ENCODE data around the gene FMO5.

Gene FMO5

GRCh38 chr1:147172168-147173016, 52.7 kb downstream of the FMO5 start, which contains the start of gene PRKAB2 (continued):
- TF ChIP-seq OSR2 (tag by site-specific recombination; IDR thresholded peaks at IDR 0.05): no peak
- TF ChIP-seq SP3 (tag by site-specific recombination; IDR thresholded peaks at IDR 0.05): peak; percentile 83
- peak; percentile 59 for TF ChIP-seq ZNF510 (tag by site-specific recombination; IDR thresholded peaks at IDR 0.05; ENCODE audit: insufficient replicate concordance)
- peak; percentile 91 for TF ChIP-seq YY1 (tag by site-specific recombination; IDR thresholded peaks at IDR 0.05)
- no peak for TF ChIP-seq OVOL3 (tag by site-specific recombination; IDR thresholded peaks at IDR 0.05)
- peak; percentile 83 for TF ChIP-seq ZEB2 (tag by site-specific recombination; IDR thresholded peaks at IDR 0.05)
- TF ChIP-seq ZSCAN23 (tag by site-specific recombination; IDR thresholded peaks at IDR 0.05): peak; percentile 15; the same call in 1 of the 2 replicates
- TF ChIP-seq ZIC2 (tag by site-specific recombination; IDR thresholded peaks at IDR 0.05): peak; percentile 84
- TF ChIP-seq ZNF837 (tag by site-specific recombination; IDR thresholded peaks at IDR 0.05): no peak
- TF ChIP-seq ZNF48 (tag by site-specific recombination; IDR thresholded peaks at IDR 0.05): no peak
- peak; percentile 72; the same call in 1 of the 2 replicates for TF ChIP-seq ZNF174 (tag by site-specific recombination; IDR thresholded peaks at IDR 0.05)
- TF ChIP-seq, protein P1, sequence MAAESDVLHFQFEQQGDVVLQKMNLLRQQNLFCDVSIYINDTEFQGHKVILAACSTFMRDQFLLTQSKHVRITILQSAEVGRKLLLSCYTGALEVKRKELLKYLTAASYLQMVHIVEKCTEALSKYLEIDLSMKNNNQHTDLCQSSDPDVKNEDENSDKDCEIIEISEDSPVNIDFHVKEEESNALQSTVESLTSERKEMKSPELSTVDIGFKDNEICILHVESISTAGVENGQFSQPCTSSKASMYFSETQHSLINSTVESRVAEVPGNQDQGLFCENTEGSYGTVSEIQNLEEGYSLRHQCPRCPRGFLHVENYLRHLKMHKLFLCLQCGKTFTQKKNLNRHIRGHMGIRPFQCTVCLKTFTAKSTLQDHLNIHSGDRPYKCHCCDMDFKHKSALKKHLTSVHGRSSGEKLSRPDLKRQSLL (tag by site-specific recombination; IDR thresholded peaks at IDR 0.05): peak; percentile 37; the same call in 1 of the 2 replicates
- peak; percentile 21; the same call in 1 of the 2 replicates for TF ChIP-seq ZBTB7A (tag by site-specific recombination; IDR thresholded peaks at IDR 0.05; ENCODE audit: low read depth)
- no peak for TF ChIP-seq ZNF777 (tag by site-specific recombination; IDR thresholded peaks at IDR 0.05; ENCODE audit: borderline replicate concordance)
- TF ChIP-seq, protein P2, sequence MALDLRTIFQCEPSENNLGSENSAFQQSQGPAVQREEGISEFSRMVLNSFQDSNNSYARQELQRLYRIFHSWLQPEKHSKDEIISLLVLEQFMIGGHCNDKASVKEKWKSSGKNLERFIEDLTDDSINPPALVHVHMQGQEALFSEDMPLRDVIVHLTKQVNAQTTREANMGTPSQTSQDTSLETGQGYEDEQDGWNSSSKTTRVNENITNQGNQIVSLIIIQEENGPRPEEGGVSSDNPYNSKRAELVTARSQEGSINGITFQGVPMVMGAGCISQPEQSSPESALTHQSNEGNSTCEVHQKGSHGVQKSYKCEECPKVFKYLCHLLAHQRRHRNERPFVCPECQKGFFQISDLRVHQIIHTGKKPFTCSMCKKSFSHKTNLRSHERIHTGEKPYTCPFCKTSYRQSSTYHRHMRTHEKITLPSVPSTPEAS (tag by site-specific recombination; IDR thresholded peaks at IDR 0.05): no peak
- peak; percentile 73 for TF ChIP-seq SP2 (tag by site-specific recombination; IDR thresholded peaks at IDR 0.05)
- TF ChIP-seq REPIN1 (tag by site-specific recombination; IDR thresholded peaks at IDR 0.05; ENCODE audit: low read depth): no peak; the same call in 1 of the 2 replicates
- TF ChIP-seq ZNF248 (tag by site-specific recombination; IDR thresholded peaks at IDR 0.05): no peak
- peak; percentile 44; the same call in 1 of the 2 replicates for TF ChIP-seq ZNF423 (tag by site-specific recombination; IDR thresholded peaks at IDR 0.05)
- TF ChIP-seq WT1 (tag by site-specific recombination; IDR thresholded peaks at IDR 0.05): no peak
- TF ChIP-seq, protein P3, sequence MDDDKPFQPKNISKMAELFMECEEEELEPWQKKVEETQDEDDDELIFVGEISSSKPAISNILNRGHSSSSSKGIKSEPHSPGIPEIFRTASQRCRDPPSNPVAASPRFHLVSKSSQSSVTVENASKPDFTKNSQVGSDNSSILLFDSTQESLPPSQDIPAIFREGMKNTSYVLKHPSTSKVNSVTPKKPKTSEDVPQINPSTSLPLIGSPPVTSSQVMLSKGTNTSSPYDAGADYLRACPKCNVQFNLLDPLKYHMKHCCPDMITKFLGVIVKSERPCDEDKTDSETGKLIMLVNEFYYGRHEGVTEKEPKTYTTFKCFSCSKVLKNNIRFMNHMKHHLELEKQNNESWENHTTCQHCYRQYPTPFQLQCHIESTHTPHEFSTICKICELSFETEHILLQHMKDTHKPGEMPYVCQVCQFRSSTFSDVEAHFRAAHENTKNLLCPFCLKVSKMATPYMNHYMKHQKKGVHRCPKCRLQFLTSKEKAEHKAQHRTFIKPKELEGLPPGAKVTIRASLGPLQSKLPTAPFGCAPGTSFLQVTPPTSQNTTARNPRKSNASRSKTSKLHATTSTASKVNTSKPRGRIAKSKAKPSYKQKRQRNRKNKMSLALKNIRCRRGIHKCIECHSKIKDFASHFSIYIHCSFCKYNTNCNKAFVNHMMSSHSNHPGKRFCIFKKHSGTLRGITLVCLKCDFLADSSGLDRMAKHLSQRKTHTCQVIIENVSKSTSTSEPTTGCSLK (tag by site-specific recombination; IDR thresholded peaks at IDR 0.05): no peak
- TF ChIP-seq ZNF223 (tag by site-specific recombination; IDR thresholded peaks at IDR 0.05): no peak
- TF ChIP-seq, protein P4, sequence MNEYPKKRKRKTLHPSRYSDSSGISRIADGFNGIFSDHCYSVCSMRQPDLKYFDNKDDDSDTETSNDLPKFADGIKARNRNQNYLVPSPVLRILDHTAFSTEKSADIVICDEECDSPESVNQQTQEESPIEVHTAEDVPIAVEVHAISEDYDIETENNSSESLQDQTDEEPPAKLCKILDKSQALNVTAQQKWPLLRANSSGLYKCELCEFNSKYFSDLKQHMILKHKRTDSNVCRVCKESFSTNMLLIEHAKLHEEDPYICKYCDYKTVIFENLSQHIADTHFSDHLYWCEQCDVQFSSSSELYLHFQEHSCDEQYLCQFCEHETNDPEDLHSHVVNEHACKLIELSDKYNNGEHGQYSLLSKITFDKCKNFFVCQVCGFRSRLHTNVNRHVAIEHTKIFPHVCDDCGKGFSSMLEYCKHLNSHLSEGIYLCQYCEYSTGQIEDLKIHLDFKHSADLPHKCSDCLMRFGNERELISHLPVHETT (tag by site-specific recombination; IDR thresholded peaks at IDR 0.05): peak; percentile 47; the same call in 1 of the 2 replicates
- TF ChIP-seq ZNF10 (tag by site-specific recombination; IDR thresholded peaks at IDR 0.05): peak; percentile 52; the same call in 1 of the 2 replicates
- peak; percentile 92; the same call in 1 of the 2 replicates for TF ChIP-seq ZNF501 (tag by site-specific recombination; IDR thresholded peaks at IDR 0.05)
- TF ChIP-seq SCRT2 (tag by site-specific recombination; IDR thresholded peaks at IDR 0.05): peak; percentile 13; the same call in 1 of the 2 replicates
- TF ChIP-seq ZNF600 (tag by site-specific recombination; IDR thresholded peaks at IDR 0.05): peak; percentile 91
- no peak for TF ChIP-seq ZNF239 (tag by site-specific recombination; IDR thresholded peaks at IDR 0.05)
- no peak for TF ChIP-seq ZNF175 (tag by site-specific recombination; IDR thresholded peaks at IDR 0.05)
- TF ChIP-seq ZBTB49 (tag by site-specific recombination; IDR thresholded peaks at IDR 0.05; ENCODE audit: low read depth): no peak
- TF ChIP-seq ZNF155 (tag by site-specific recombination; IDR thresholded peaks at IDR 0.05): no peak
